Liver (tissue), 3 donors: ENCODE measurements around the gene JAZF1.

Experiments used
- TAF1 ChIP-seq: conservative IDR thresholded peaks from 2 replicates; pipeline ENCODE4 v1.6.1; 2016; ENCODE audit warnings: antibody characterized with exemption, mild to moderate bottlenecking
- TF ChIP-seq, protein P1 (sequence below): fragments of 150-350 bp; IDR thresholded peaks from 2 replicates; pipeline ENCODE4 v1.5.1; 2017; ENCODE audit warnings: improper control_type of control experiment, low read depth, low read length; ENCODE audit not compliant: missing input control
- donor health status: healthy.
- donor health status: healthy.

DNA sequence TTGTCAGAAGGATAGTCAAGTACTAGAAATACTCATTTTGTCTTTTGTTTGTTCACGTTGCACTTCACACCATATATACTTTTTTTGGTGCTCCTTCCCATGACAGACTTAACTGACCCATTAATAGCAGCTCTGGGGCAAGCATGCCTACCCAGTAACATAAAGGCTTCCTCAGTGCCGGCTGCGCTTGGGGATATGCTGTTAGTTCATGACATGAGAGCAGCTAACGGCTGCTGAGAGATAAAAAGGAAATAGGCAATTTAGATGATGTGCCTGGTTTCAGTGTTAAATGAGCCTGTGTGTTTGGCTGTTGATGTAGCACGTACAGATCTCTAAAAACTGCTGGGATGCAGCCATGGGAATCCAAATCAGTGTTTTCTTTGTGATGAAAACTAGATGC lies 354.2 kb downstream of the JAZF1 start:
- TF ChIP-seq, protein P1, sequence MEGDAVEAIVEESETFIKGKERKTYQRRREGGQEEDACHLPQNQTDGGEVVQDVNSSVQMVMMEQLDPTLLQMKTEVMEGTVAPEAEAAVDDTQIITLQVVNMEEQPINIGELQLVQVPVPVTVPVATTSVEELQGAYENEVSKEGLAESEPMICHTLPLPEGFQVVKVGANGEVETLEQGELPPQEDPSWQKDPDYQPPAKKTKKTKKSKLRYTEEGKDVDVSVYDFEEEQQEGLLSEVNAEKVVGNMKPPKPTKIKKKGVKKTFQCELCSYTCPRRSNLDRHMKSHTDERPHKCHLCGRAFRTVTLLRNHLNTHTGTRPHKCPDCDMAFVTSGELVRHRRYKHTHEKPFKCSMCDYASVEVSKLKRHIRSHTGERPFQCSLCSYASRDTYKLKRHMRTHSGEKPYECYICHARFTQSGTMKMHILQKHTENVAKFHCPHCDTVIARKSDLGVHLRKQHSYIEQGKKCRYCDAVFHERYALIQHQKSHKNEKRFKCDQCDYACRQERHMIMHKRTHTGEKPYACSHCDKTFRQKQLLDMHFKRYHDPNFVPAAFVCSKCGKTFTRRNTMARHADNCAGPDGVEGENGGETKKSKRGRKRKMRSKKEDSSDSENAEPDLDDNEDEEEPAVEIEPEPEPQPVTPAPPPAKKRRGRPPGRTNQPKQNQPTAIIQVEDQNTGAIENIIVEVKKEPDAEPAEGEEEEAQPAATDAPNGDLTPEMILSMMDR: no peak
- no peak for TF ChIP-seq TAF1
